Body of pancreas (tissue), 4 donors: ENCODE measurements around the gene GPRC5A.

Experiments used
- POLR2A ChIP-seq, 3 donors: fragments of 450-650 bp; IDR thresholded peaks; one replicate each; pipeline ENCODE4 v1.6.1; 2016; ENCODE audit warnings: antibody characterized with exemption in 3 of 3, mild to moderate bottlenecking in 2 of 3
- TF ChIP-seq, protein P1 (sequence below), 7 experiments: fragments of 450-650 bp in 4 of 7; fragments of 200-600 bp in 3 of 7; sonication (generic) in 3 of 7; IDR thresholded peaks; one replicate each; pipeline ENCODE4 v1.5.1; 2016 to 2019; ENCODE audit warnings: antibody characterized with exemption in 7 of 7

- TF ChIP-seq POLR2A (IDR thresholded peaks at IDR 0.05): no peak
- TF ChIP-seq, protein P1, sequence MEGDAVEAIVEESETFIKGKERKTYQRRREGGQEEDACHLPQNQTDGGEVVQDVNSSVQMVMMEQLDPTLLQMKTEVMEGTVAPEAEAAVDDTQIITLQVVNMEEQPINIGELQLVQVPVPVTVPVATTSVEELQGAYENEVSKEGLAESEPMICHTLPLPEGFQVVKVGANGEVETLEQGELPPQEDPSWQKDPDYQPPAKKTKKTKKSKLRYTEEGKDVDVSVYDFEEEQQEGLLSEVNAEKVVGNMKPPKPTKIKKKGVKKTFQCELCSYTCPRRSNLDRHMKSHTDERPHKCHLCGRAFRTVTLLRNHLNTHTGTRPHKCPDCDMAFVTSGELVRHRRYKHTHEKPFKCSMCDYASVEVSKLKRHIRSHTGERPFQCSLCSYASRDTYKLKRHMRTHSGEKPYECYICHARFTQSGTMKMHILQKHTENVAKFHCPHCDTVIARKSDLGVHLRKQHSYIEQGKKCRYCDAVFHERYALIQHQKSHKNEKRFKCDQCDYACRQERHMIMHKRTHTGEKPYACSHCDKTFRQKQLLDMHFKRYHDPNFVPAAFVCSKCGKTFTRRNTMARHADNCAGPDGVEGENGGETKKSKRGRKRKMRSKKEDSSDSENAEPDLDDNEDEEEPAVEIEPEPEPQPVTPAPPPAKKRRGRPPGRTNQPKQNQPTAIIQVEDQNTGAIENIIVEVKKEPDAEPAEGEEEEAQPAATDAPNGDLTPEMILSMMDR (IDR thresholded peaks at IDR 0.05): no peak
These were observed 21.3 kb downstream of the GPRC5A start for GRCh38 chr12:12912711-12913110.
